Breast epithelium (tissue), 4 donors: ENCODE measurements around the gene SERPINA9. TPM values are rescaled to one million over a fixed set of nuclear protein-coding genes. Genes with fewer than 3 reads are reported as not detected.

Experiments used
- DNase-seq, 2 donors: peaks; one replicate each; pipeline ENCODE4 v3.0.0-alpha.2; 2019; ENCODE audit warnings: low spot score in 2 of 2
- H3K27ac ChIP-seq, 2 donors: fragments of 200-600 bp; sonication (generic) in 1 of 2; one replicate each; pipeline ENCODE4 v1.5.1; 2016 to 2019; ENCODE audit warnings: mild to moderate bottlenecking in 1 of 2
- H3K27me3 ChIP-seq, 2 donors: fragments of 200-600 bp; sonication (generic) in 1 of 2; one replicate each; pipeline versions ENCODE4 v1.5.1 to v1.6.0; 2017 to 2019; ENCODE audit warnings: control low read depth in 1 of 2, mild to moderate bottlenecking in 1 of 2
- H3K36me3 ChIP-seq: fragments of 200-600 bp; one replicate; pipeline ENCODE4 v1.5.1; 2019
- H3K4me1 ChIP-seq, 2 donors: fragments of 200-600 bp; sonication (generic); one replicate each; pipeline ENCODE4 v1.5.1; 2016 to 2019; ENCODE audit warnings: control low read depth in 1 of 2
- H3K4me3 ChIP-seq, 3 donors: fragments of 200-600 bp; sonication (generic); 1 replicate in 2 of 3; 2 replicates in 1 of 3; pipeline ENCODE4 v1.5.1; 2016 to 2019; ENCODE audit warnings: mild to moderate bottlenecking in 3 of 3, moderate library complexity in 2 of 3
- H3K9me3 ChIP-seq, 2 donors: fragments of 200-600 bp; sonication (generic) in 1 of 2; one replicate each; pipeline ENCODE4 v1.5.1; 2016 to 2019; ENCODE audit warnings: control low read depth in 1 of 2
- POLR2A ChIP-seq: fragments of 450-650 bp; IDR thresholded peaks from one replicate; pipeline ENCODE4 v1.6.1; 2016; ENCODE audit warnings: antibody characterized with exemption, mild to moderate bottlenecking, moderate library complexity
- POLR2AphosphoS5 ChIP-seq, 3 donors: sonication (generic); formaldehyde crosslinking; IDR thresholded peaks; one replicate each; pipeline ENCODE4 v1.6.1; 2017; ENCODE audit warnings: antibody characterized with exemption in 3 of 3
- intact Hi-C: fragments of 100-400 bp; cut with DNase I; formaldehyde crosslinking; loops from one replicate; pipeline ENCODE4 v1.15.1; 2023; ENCODE audit warnings: low total_unique reads
- total RNA-seq, 3 donors: library from RNA; depleted of rRNA; stranded (reverse); fragments of >200 nt; gene quantifications; one replicate each; pipeline ENCODE4 v1.1.0, GENCODE V29; 2016
- TF ChIP-seq, protein P1 (sequence below), 3 donors: fragments of 450-650 bp; IDR thresholded peaks; one replicate each; pipeline ENCODE4 v1.5.1; 2016 to 2017; ENCODE audit warnings: antibody characterized with exemption in 3 of 3, mild to moderate bottlenecking in 3 of 3, moderate library complexity in 3 of 3

SERPINA9 gene
- total RNA-seq, 3 donors from 2014 or later: not detected

DNA sequence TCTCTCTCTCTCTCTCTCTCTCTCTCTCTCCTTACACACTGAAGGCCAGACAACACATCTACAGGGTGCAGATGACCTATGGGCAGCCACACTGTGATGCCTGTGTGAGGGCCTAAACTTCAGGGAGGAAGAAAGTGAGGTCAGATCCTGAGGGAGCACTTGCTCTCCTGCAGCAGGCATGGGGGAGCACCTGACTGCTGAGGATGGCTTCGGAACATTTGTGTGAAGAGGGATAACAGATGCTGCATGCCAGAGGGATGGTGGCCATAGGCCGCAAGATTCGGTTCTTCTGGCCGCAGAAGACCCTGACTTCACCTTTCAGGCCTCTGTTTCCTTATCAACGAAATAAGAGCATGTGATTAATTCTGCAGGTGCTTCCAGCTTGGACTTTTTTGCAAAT, 11.7 kb downstream of the SERPINA9 start:
- Histone ChIP-seq H3K36me3 (no peaks in the 10 kb centered on the region), H3K4me3 (no peak overlapping the region), H3K27me3 (peaks cover 0 to 7% of the 10 kb centered on the region in 2 donors), H3K27ac (no peak overlapping the region), H3K4me1 (no peaks in the 10 kb centered on the region), H3K9me3 (peaks cover 23 to 28% of the 10 kb centered on the region in 2 donors)
- intact Hi-C loops: no loop called here
- no peak for DNase-seq
- TF ChIP-seq, protein P1, sequence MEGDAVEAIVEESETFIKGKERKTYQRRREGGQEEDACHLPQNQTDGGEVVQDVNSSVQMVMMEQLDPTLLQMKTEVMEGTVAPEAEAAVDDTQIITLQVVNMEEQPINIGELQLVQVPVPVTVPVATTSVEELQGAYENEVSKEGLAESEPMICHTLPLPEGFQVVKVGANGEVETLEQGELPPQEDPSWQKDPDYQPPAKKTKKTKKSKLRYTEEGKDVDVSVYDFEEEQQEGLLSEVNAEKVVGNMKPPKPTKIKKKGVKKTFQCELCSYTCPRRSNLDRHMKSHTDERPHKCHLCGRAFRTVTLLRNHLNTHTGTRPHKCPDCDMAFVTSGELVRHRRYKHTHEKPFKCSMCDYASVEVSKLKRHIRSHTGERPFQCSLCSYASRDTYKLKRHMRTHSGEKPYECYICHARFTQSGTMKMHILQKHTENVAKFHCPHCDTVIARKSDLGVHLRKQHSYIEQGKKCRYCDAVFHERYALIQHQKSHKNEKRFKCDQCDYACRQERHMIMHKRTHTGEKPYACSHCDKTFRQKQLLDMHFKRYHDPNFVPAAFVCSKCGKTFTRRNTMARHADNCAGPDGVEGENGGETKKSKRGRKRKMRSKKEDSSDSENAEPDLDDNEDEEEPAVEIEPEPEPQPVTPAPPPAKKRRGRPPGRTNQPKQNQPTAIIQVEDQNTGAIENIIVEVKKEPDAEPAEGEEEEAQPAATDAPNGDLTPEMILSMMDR (IDR thresholded peaks at IDR 0.05): no peak

DNA sequence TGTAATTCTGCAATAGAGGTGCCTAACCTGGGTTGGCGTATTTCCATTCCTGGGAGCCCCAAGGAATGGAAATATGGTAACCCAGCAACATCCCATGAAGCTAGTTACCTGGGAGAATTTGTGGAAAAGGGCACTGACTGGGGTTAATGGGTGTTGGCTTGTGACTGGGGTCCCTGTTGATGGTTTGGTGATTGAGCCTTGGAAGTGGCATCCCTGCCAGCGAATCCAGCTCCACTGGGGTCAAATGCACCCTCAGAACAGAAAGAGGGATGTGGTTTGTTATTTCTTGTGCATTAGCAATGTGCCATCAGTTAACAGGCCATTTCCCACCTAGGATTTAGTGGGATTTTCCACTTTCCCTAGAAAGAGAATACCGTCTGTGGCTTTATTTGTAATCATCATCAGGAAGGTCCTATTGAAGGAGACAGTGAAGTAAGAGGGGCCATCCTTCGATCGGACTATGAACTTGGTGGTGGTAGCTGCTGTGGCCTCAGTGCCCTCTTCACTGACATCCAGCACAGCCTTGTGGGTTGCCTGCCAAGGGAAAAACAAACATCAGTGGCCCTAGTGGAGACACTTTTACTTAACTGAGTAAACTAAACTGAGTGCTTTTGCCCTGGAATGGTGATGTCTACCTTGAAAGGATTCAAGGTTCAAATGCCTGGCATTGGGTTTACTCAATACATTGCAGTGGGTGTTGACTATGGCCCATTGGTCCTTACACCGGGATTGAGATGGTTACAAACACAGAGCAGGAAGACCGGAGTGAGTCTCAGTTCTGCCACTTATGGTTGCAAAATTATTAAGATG, 13.0 kb downstream of the SERPINA9 start:
- Histone ChIP-seq H3K27ac (no peak overlapping the region), H3K4me3 (no peak overlapping the region), H3K27me3 (peaks cover 0 to 7% of the 10 kb centered on the region in 2 donors), H3K9me3 (peaks cover 31 to 37% of the 10 kb centered on the region in 2 donors), H3K36me3 (no peaks in the 10 kb centered on the region), H3K4me1 (no peaks in the 10 kb centered on the region)
- TF ChIP-seq POLR2AphosphoS5 (IDR thresholded peaks at IDR 0.05): no peak
- TF ChIP-seq, protein P1 (IDR thresholded peaks at IDR 0.05): no peak
- TF ChIP-seq POLR2A: no peak
- intact Hi-C loops: no loop called here
- DNase-seq: no peak

DNA sequence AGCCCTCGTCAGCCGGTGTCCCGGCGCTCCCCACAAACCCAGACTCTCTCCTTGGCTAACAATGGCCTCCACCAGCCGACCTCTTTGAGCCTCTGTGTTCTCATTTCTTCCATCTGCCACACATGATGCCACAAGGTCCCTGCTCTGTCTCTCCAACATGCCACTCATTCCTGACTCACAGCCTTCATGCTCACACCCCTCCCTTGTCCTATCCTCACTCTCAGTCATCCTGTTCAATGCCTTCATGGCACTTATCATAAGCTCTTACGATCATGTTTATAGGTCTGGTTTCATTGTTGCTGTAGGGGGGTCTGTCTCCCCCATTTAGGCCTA, 13.8 kb downstream of the SERPINA9 start:
- no peak for TF ChIP-seq POLR2A
- TF ChIP-seq, protein P1 (IDR thresholded peaks at IDR 0.05): no peak
- no peak for TF ChIP-seq POLR2AphosphoS5 (IDR thresholded peaks at IDR 0.05)
- no peaks in the 10 kb centered on the region for H3K36me3 ChIP-seq

DNA sequence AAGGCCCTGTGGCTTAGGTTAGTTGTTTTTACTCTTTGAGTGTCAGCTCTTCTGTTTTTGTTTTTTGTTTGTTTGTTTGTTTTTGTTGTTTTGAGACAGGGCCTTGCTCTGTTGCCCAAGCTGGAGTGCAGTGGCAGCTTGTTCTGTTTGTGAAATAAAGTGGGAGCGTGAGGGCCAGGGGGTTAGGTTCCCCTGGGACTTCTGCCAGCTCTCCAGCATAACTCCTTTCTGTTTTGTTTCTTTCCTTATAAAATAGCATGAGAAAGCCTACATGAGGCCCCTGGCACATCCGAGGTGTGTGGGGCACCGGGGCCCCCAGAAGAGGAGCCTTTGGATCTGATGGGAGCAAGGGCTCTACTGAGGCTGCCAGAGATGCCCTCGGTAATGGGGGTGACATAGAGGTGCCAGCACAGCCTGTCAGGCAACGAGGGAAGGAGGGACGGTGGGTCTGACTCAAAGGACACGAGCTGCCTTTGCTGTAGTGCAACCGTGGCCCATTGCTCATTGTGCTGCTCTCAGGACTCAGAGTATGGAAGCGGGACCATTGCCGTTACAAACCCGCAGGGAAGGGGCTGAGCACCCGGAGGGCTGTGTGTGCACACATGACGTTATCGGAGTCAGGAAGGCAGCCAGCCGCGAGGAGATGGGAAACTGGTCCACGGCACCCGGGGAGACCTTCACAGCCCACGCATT, 14.3 kb downstream of the SERPINA9 start:
- intact Hi-C loops: no loop called here
- Histone ChIP-seq H3K4me1 (no peaks in the 10 kb centered on the region), H3K27me3 (peaks cover 0 to 6% of the 10 kb centered on the region in 2 donors), H3K4me3 (no peak overlapping the region), H3K27ac (no peak overlapping the region), H3K36me3 (no peaks in the 10 kb centered on the region), H3K9me3 (peaks cover 27 to 50% of the 10 kb centered on the region in 2 donors)
- peak in 1 of 2 donors; percentile 9 for DNase-seq
- TF ChIP-seq, protein P1 (IDR thresholded peaks at IDR 0.05): no peak
- TF ChIP-seq POLR2A (no peak), POLR2AphosphoS5 (IDR thresholded peaks at IDR 0.05) (no peak)

More for the DNA sequence above, 13.8 kb downstream of the SERPINA9 start:
- Histone ChIP-seq H3K4me3 (no peak overlapping the region), H3K27ac (no peak overlapping the region), H3K9me3 (peaks cover 31 to 45% of the 10 kb centered on the region in 2 donors), H3K4me1 (no peaks in the 10 kb centered on the region), H3K27me3 (peaks cover 0 to 7% of the 10 kb centered on the region in 2 donors)
- intact Hi-C loops: no loop called here
- no peak for DNase-seq
